LNCaP clone FGC (cell line): Measurements from ENCODE around the gene TMEM238.

Source experiments
- DNase-seq: peaks from one replicate; pipeline ENCODE4 v3.0.0-alpha.2; 2011; ENCODE audit warnings: low read depth
- H3K4me3 ChIP-seq: 2 replicates; pipeline ENCODE4 v1.5.1; 2011; ENCODE audit warnings: mild to moderate bottlenecking, low read depth, low read length, control low read depth
- CTCF ChIP-seq: IDR thresholded peaks from 2 replicates; pipeline ENCODE4 v1.5.1; 2012; ENCODE audit warnings: mild to moderate bottlenecking; ENCODE audit not compliant: control insufficient read depth, insufficient read depth; ENCODE audit errors: extremely low read depth

TMEM238 gene

DNA sequence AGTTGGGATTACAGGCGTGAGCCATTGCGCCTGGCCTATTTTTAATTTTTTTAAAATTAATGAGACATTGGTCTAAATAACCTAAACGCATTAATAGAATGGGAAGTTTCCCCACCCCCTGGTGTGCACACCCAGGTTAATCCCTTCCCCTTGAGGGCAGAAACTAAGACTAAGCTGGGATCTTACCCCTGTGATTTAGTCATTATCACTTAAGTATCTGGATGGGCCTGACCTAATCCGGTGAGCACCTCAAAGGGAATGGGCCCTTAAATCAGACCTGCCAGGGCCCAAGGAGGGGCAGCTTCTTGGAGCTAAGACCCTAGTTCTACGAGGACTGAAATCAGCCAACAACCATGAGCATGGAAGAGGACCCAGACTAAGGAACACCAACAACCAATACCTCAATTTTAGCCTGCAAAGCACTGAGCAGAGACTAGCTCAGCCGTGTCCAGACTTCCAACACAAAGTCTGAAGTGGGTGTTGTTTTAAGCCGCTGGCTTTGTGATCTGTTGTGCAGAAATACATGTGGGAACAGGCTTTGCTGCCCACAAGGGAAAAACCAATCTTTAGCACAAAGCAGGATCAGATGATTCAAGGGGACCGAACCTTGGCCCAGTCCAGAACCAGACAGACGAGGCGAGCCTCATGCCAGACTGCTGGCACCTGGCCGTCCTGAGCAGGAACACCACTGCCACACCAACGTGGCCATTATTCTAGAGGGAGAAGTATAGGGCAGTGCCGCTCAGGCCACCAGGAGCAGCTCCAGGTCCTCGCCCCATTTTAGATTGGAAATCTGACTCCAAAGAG is 16.4 kb upstream of the TMEM238 start:
- H3K4me3 ChIP-seq = no peak overlapping the region
- no peak for TF ChIP-seq CTCF
- no peak for DNase-seq

DNA sequence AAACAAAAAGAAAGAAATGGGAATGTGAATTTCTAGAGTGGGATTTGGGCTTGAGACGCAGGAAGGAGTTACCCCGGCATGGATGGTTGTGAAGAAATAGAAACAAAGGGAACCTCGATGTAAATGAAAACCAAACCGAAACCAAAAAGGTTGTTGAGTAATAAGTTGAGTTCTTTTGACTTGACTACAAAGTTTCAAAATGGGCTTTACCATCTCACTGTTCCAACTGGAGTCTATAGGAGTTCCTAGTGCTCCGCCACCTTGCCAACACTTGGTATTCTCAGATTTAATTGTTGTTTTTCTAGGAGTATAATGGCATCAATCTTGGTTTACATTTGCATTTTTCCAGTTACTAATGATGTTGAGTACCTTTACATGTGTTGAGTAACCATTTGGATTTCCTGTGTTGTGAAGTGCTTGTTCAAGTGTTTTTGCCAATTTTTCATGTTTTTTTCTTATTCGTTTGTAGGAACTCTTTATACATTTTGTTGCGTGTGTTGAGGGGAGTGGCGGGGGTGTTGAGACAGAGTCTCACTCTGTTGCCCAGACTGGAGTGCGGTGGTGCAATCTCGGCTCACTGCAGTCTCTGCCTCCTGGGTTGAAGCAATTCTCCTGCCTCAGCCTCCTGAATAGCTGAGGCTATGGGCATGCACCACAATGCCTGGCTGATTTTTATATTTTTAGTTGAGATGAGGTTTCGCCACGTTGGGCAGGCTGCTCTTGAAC is 14.3 kb upstream of the TMEM238 start:
- no peak for TF ChIP-seq CTCF
- H3K4me3 ChIP-seq = no peak overlapping the region
- DNase-seq = no peak

- TF ChIP-seq CTCF = no peak
- no peak for DNase-seq
- H3K4me3 ChIP-seq = no peak overlapping the region
These were observed 9.0 kb upstream of the TMEM238 start for GRCh38 chr19:55392820-55393761.

DNA sequence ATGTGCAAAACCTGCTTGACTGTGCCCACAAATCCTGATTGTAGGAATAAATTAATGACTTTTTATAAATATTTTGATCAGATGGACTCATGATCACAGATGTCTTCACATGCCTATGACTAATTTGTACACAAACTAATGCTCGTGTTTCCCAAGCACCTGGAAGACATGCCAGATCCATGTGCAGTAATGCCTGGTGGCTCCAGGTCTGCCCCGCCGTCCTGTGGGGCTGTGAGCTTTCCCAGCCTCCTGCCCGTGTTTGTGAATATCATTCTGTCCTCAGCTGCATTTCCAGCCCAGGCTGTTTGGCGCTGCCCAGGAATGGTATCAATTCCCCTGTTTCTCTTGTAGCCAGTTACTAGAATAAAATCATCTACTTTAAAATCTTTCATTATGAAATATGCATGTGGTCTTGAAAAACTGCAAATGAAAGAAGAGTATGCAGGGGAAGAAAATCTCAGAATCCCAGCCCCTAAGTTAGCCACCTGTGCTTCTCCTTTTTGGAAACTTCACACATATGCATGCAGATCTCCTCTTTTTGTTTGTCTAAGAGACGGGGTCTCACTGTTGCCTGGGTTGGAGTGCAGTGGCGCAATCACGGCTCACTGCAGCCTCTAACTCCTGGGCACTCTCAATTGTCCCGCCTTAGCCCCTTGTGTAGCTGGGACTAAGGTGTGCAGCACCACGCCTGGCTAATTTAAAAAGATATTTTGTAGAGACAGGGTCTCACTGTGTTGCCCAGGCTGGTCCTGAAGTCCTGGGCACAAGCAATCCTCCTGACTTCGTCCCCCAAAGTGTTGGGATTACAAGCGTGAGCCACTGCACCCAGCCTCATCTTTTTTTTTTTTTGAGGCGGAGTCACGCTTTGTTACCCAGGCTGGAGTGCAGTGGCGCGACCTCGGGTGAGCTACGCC is 7.9 kb upstream of the TMEM238 start:
- TF ChIP-seq CTCF = no peak
- no peak for DNase-seq
- H3K4me3 ChIP-seq = no peak overlapping the region

GRCh38 chr19:55391191-55391670 is 7.1 kb upstream of the TMEM238 start:
- no peak for DNase-seq
- no peak for TF ChIP-seq CTCF
- no peak overlapping the region for H3K4me3 ChIP-seq

GRCh38 chr19:55390461-55390880 is 6.4 kb upstream of the TMEM238 start:
- TF ChIP-seq CTCF = no peak
- no peak for DNase-seq
- H3K4me3 ChIP-seq = no peak overlapping the region
